GM18867 (cell line): ENCODE data around the gene PHC3.
A peak's percentile ranks its signal among the peaks of the same experiment; 100 is the strongest.

Experiments
- ATAC-seq: cut with Tn5 transposase; IDR thresholded peaks from one replicate; pipeline ENCODE4 v1.9.1; 2021; ENCODE audit warnings: mild to moderate bottlenecking, moderate library complexity; ENCODE audit not compliant: unreplicated experiment

PHC3 gene

DNA sequence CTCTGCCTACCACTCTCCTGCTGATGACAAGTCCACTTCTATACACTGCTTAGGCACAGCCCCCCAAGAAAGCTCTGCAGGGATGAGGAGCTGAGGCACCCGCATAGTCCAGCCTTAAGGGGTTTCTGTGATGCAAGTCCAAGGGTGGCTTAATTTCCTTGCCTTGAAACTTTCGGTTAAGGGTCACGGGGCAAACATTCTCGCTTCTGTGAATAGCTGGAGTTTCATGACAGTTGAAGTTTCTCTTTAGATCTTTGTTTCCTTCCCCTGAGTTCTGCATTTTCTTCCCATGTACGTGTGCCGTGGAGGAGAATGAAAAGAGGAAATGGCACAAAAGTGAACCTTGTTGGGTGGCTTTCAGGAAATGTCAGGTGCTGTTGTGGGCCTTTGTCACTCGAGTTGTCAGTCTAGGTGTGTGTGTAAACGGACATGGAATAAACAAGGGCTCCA lies 136.7 kb downstream of the PHC3 start:
- ATAC-seq, result peak; percentile 81

DNA sequence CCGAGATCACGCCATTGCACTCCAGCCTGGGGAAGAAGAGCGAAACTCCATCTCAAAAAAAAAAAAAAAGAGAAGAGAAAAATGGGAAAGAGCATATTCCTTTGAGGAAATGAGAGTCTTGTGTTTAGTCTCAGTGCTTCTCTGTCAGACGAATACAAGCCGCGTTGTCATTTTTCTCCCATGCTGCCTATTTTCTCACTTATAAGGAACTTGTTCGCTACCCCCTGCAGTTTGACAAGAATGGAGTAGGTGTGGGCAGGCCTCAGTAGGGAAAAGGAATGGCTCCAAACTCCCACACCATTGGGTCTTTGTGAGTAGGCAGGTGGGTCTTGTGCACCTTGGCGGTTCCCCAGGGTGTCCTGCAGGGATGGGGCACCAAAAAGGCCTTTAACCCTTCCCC lies 137.3 kb downstream of the PHC3 start:
- ATAC-seq, result no peak

DNA sequence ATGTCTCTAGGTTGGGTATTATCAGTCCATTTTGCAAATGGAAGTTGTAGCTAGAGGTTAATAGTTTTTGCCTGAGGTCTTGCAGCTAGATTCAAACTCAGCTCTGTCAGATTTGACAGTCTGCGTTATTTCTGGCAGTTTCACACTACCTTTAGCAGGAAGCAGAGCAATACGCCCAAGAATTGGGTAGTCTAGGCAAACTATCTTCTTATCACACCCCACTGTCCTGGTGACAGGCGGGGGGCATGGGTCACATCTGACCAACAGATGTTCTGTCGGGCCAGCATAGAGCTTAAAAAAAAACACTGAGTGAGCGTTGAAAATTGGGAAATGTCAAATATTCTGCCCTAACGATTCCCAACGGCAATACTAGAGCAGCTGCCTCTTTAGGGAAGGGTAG lies 138.0 kb downstream of the PHC3 start:
- ATAC-seq, result no peak

DNA sequence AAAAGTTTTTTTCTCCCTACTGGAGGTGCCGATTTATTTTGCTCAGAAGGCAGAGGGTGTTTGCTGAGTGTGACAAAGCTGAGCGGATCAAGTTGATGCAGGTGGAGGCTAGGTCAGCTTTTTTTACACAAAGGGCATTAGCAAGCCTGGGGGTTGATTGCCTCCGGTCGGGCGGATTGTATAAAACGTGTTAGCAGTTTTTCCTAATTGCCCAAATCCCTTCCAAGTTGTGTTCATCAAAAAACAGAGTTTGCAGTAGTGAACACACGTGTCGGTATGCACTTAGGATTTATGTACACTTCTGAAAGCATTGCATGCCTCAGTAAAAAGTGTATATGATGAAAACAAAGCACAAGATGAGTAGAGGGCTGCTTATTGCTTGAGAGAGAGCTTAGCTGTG lies 141.1 kb downstream of the PHC3 start:
- no peak for ATAC-seq

DNA sequence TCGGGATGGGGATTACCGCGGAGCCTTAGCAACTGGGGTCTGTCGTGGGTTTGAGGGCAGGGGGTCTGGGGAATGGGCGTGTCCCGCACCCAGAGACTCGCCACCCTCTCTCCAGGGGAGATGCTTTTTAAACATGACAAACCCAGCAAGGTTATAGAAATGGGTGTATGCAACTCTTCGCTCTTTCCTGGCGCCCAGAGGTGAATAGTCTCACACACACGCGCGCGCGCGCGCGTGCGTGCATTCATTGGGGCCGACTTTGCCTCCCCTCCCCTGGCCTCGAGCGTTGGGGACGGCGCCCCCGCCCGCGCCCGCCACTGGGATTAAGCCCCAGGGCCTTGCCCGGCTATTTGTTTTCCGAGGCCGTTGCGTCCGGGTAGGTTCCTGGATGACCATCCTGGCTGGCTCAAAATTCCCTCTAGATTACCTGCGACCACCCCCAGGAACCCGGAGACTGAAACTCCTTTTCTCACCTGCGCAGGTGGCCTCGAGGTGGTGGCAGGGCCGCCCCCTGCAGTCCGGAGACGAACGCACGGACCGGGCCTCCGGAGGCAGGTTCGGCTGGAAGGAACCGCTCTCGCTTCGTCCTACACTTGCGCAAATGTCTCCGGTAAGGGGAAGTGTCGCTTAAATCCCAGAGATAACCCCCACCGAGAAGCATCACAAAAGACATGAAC lies 143.0 kb downstream of the PHC3 start:
- ATAC-seq, result peak; percentile 14
